Measurements from ENCODE around the gene SLC30A2. TPM values are rescaled to one million over a fixed set of nuclear protein-coding genes. Genes with fewer than 3 reads are reported as not detected.

SLC30A2 gene
- total and polyA plus RNA-seq, 2 of the 13 experiments (the other 11 are each of a cell fraction or from before 2014, with no cell fraction given) = not detected

DNA sequence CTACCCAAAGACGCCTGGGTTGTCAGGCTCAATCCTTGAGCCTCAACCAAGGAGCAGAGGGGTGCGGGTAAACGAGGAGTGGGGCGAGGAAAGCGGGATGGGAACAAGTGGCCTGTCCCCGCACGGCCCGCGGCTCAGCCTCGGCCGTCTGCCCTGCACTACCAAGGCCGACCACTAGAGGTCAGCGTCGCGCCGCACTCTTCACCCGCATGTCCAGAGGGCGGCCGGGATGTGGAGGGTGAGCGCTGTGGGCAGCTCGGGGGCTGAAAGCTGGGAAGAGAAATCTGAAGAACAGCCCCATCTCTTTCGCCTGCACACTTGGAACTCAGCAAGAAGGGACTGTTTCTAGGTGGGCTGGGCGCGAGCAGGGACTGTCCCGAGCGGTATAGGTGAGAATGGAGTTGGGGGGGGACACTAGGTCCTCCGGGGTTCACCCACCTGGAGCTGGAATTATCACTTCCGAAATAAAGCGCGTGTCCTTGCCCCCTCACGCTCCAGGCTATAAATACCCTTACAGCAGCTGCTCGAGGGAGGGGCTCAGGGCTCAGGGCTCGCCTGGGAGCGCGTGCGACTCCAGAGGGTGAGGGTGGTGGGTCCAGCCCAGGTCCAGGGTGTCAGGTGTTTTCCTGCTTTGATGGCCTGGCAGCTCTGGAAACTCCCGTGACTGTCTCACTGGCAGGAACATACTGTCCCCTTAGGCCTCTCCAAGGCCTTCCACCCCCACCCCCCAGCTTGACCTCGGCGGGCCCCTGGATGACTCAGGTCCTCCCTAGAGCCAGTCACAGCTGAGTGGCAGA lies 9.8 kb downstream of the SLC30A2 start (continued):
- TF ChIP-seq, protein P1, sequence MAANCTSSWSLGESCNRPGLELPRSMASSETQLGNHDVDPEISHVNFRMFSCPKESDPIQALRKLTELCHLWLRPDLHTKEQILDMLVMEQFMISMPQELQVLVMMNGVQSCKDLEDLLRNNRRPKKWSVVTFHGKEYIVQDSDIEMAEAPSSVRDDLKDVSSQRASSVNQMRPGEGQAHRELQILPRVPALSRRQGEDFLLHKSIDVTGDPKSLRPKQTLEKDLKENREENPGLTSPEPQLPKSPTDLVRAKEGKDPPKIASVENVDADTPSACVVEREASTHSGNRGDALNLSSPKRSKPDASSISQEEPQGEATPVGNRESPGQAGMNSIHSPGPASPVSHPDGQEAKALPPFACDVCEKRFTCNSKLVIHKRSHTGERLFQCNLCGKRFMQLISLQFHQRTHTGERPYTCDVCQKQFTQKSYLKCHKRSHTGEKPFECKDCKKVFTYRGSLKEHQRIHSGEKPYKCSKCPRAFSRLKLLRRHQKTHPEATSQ (CRISPR knock-in tag; IDR thresholded peaks at IDR 0.05; ENCODE audit: borderline replicate concordance) = no peak
- TF ChIP-seq ZNF644 (CRISPR knock-in tag; IDR thresholded peaks at IDR 0.05; ENCODE audit: low read depth) (no peak), ZFP36 (IDR thresholded peaks at IDR 0.05; ENCODE audit: borderline replicate concordance, low read depth, low read length, partially characterized antibody) (no peak), ZNF367 (CRISPR knock-in tag; IDR thresholded peaks at IDR 0.05; ENCODE audit: borderline replicate concordance) (0 out of 2 replicates have a peak, but pooled peaks have one; percentile 18), KLF15 (CRISPR knock-in tag; IDR thresholded peaks at IDR 0.05; ENCODE audit: borderline replicate concordance) (no peak), ZNF12 (CRISPR knock-in tag; IDR thresholded peaks at IDR 0.05) (0 out of 2 replicates have a peak, but pooled peaks have one; percentile 11), YY1 (IDR thresholded peaks at IDR 0.05; ENCODE audit: insufficient read depth, insufficient replicate concordance, low read depth, low read length) (peak; percentile 38), ZBTB20 (CRISPR knock-in tag; IDR thresholded peaks at IDR 0.05; ENCODE audit: borderline replicate concordance, low read depth) (no peak; the same call in 1 of the 2 replicates), CREM (IDR thresholded peaks at IDR 0.05) (no peak), CREM (CRISPR knock-in tag; IDR thresholded peaks at IDR 0.05) (no peak), RFX1 (IDR thresholded peaks at IDR 0.05) (no peak), FOXJ3 (CRISPR knock-in tag; IDR thresholded peaks at IDR 0.05; ENCODE audit: borderline replicate concordance) (no peak), TAF1 (CRISPR knock-in tag; IDR thresholded peaks at IDR 0.05) (0 out of 2 replicates have a peak, but pooled peaks have one; percentile 23), TEAD3 (CRISPR knock-in tag; optimal IDR thresholded peaks at IDR 0.05; ENCODE audit: borderline replicate concordance) (peak; percentile 18), ZNF678 (CRISPR knock-in tag; IDR thresholded peaks at IDR 0.05) (no peak), SSRP1 (CRISPR knock-in tag; IDR thresholded peaks at IDR 0.05) (no peak), ZNF660 (CRISPR knock-in tag; IDR thresholded peaks at IDR 0.05; ENCODE audit: borderline replicate concordance, low read depth) (no peak), U2AF2 (IDR thresholded peaks at IDR 0.05; ENCODE audit: low read depth, low read length) (no peak), SOX5 (CRISPR knock-in tag; IDR thresholded peaks at IDR 0.05; ENCODE audit: borderline replicate concordance) (no peak), KDM4B (CRISPR knock-in tag; IDR thresholded peaks at IDR 0.05) (no peak), ZKSCAN8 (CRISPR knock-in tag; IDR thresholded peaks at IDR 0.05; ENCODE audit: borderline replicate concordance) (no peak), HNRNPLL (IDR thresholded peaks at IDR 0.05; ENCODE audit: low read depth, low read length, poor library complexity, severe bottlenecking) (no peak)
- TF ChIP-seq, protein P2, sequence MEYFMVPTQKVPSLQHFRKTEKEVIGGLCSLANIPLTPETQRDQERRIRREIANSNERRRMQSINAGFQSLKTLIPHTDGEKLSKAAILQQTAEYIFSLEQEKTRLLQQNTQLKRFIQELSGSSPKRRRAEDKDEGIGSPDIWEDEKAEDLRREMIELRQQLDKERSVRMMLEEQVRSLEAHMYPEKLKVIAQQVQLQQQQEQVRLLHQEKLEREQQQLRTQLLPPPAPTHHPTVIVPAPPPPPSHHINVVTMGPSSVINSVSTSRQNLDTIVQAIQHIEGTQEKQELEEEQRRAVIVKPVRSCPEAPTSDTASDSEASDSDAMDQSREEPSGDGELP (IDR thresholded peaks at IDR 0.05; ENCODE audit: borderline replicate concordance, low read depth) = no peak
- TF ChIP-seq, protein P3, sequence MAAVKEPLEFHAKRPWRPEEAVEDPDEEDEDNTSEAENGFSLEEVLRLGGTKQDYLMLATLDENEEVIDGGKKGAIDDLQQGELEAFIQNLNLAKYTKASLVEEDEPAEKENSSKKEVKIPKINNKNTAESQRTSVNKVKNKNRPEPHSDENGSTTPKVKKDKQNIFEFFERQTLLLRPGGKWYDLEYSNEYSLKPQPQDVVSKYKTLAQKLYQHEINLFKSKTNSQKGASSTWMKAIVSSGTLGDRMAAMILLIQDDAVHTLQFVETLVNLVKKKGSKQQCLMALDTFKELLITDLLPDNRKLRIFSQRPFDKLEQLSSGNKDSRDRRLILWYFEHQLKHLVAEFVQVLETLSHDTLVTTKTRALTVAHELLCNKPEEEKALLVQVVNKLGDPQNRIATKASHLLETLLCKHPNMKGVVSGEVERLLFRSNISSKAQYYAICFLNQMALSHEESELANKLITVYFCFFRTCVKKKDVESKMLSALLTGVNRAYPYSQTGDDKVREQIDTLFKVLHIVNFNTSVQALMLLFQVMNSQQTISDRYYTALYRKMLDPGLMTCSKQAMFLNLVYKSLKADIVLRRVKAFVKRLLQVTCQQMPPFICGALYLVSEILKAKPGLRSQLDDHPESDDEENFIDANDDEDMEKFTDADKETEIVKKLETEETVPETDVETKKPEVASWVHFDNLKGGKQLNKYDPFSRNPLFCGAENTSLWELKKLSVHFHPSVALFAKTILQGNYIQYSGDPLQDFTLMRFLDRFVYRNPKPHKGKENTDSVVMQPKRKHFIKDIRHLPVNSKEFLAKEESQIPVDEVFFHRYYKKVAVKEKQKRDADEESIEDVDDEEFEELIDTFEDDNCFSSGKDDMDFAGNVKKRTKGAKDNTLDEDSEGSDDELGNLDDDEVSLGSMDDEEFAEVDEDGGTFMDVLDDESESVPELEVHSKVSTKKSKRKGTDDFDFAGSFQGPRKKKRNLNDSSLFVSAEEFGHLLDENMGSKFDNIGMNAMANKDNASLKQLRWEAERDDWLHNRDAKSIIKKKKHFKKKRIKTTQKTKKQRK (IDR thresholded peaks at IDR 0.05; ENCODE audit: low read length) = no peak
- TF ChIP-seq, protein P4, sequence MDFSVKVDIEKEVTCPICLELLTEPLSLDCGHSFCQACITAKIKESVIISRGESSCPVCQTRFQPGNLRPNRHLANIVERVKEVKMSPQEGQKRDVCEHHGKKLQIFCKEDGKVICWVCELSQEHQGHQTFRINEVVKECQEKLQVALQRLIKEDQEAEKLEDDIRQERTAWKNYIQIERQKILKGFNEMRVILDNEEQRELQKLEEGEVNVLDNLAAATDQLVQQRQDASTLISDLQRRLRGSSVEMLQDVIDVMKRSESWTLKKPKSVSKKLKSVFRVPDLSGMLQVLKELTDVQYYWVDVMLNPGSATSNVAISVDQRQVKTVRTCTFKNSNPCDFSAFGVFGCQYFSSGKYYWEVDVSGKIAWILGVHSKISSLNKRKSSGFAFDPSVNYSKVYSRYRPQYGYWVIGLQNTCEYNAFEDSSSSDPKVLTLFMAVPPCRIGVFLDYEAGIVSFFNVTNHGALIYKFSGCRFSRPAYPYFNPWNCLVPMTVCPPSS (IDR thresholded peaks at IDR 0.05) = no peak
